GM12873 (cell line): Measurements from ENCODE around the gene APPL2.

ENCODE experiments used
- TF ChIP-seq, protein P1 (sequence below): IDR thresholded peaks from 2 replicates; pipeline ENCODE4 v1.5.1; 2012; ENCODE audit warnings: low read depth, mild to moderate bottlenecking, moderate library complexity, low read length, control low read depth; ENCODE audit not compliant: insufficient read depth; ENCODE audit errors: missing control alignments

Gene APPL2

DNA sequence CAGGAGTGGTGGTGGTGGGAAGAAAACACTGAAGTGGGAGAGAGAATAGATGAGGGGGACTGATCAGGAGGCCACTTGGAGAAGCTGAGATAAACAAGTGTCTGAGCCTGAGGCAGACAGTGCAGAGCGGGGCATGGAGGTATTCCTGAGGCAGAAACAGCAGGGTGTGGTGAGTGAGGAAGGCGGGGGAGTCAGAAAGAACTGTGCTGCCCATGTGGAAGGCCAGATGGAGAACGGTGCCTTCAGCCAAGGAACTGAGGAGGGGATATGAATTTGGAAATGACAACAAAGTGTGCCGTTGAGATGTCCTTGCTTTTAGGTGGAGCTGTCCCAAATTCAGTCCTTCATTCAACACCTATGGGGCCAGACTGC is 13.7 kb downstream of the APPL2 start:
- TF ChIP-seq, protein P1, sequence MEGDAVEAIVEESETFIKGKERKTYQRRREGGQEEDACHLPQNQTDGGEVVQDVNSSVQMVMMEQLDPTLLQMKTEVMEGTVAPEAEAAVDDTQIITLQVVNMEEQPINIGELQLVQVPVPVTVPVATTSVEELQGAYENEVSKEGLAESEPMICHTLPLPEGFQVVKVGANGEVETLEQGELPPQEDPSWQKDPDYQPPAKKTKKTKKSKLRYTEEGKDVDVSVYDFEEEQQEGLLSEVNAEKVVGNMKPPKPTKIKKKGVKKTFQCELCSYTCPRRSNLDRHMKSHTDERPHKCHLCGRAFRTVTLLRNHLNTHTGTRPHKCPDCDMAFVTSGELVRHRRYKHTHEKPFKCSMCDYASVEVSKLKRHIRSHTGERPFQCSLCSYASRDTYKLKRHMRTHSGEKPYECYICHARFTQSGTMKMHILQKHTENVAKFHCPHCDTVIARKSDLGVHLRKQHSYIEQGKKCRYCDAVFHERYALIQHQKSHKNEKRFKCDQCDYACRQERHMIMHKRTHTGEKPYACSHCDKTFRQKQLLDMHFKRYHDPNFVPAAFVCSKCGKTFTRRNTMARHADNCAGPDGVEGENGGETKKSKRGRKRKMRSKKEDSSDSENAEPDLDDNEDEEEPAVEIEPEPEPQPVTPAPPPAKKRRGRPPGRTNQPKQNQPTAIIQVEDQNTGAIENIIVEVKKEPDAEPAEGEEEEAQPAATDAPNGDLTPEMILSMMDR = no peak

GRCh38 chr12:105221583-105222283 is 14.2 kb downstream of the APPL2 start:
- TF ChIP-seq, protein P1 = no peak

- TF ChIP-seq, protein P1 = no peak
Measured at GRCh38 chr12:105220929-105221290, 15.1 kb downstream of the APPL2 start.

DNA sequence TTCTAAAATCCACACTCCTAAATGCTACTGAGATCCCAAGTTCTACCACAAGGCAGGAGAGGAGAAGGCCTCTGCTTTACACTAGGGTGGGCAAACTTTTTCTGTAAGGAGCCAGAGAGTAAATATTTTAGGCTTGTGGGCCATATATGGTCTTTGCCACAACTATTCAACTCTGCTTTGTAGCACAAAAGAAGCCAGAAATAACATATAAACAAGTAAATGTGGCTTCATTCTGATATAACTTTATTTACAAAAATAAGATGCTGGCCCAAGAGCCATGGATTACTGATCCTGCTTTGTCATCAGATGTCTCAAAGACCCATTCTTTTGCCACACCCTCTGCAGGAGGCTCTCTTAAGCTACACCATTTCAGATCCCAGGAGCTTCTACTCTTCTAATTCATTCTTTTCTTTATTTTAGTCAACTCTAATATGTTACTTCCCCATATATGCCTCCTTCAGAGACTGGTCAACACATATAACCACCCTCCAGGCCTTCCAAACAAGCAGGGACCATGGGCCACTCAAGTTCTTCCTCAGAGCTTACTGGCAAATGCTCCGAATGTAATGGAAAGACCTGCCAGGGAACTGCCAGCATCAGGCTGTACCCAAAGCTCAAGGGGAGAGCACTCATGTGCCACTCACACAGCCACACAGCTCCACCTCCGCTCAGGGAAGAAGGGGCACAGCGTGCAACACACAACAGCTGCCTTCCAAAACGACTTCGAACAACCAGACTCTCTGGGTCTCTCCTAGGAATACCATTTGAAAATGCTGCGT is 15.6 kb downstream of the APPL2 start:
- TF ChIP-seq, protein P1 = no peak

DNA sequence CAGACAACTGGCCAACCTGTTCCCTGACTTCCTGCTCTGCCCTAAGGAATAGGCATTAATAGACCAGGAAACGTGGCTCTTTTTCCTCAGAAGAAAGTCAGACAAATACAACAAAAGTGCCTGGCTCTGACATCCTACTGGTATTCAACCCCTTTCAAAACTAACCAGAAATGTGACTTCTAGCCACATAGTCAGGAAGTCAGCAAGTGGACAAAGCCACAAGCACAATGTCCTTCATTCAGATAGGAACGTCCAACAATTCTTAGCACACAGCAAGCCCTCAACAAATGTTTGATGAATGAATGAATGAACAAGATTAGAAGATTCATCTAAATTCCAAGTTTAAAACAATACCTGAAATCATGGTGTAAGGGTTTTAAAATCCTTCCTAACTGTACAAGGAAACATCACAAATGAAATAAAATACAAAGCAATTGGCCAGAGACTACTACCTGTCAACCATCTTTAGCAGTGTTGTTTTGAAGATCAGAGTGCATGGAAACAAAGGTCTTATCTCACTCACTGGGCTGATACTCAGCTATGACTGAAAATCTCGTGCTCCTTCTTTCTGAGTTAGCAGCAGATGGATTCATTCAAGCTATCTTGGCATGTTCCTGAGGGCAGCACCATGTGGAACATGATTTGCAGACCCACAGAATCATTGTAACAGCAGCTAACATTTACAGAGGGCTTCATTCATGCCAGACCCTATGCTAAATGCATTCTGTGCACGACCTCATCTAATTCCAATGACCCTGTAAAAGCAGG is 16.5 kb downstream of the APPL2 start:
- TF ChIP-seq, protein P1 = no peak

DNA sequence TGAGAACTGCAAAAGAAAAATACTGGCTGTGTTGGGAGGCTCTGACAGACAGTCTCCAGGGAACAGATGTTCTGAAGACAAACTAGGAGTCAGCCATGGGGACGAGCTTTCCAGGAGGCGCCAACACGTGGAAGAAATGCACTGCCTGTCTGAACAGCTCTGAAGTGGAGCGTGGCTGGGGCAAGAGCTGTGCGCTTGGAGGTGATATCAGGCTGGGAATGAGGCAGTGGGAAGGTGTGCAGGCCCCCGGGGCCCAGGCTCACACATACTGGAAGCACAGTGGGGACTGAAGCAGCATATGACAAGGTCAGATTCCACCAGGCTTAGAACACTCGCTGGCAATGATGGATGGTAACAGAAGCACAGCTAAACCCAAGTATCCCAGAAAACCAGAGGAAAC is 17.5 kb downstream of the APPL2 start:
- TF ChIP-seq, protein P1 = no peak
